Muscle layer of colon (tissue), 2 donors: ENCODE measurements around the gene CPHXL.

ENCODE experiments used
- H3K27ac ChIP-seq: one replicate; pipeline ENCODE4 v1.7.0; 2013; ENCODE audit warnings: low read depth, mild to moderate bottlenecking, low read length, moderate library complexity
- H3K27me3 ChIP-seq, 2 donors: one replicate each; pipeline ENCODE4 v1.7.0; 2013; ENCODE audit warnings: low read length in 2 of 2, mild to moderate bottlenecking in 2 of 2; ENCODE audit not compliant: insufficient read depth in 2 of 2, control insufficient read depth in 1 of 2
- H3K36me3 ChIP-seq: one replicate; pipeline ENCODE4 v1.7.0; 2013; ENCODE audit warnings: mild to moderate bottlenecking, low read length; ENCODE audit not compliant: insufficient read depth
- H3K4me1 ChIP-seq: one replicate; pipeline ENCODE4 v1.7.0; 2013; ENCODE audit warnings: mild to moderate bottlenecking, low read length; ENCODE audit not compliant: insufficient read depth
- H3K4me3 ChIP-seq, 2 donors: one replicate each; pipeline ENCODE4 v1.7.0; 2013; ENCODE audit warnings: low read length in 2 of 2, low read depth in 1 of 2, mild to moderate bottlenecking in 1 of 2, moderate library complexity in 1 of 2
- H3K9ac ChIP-seq: one replicate; pipeline ENCODE4 v1.7.0; 2013; ENCODE audit warnings: low read length
- H3K9me3 ChIP-seq: one replicate; pipeline ENCODE4 v1.7.0; 2013; ENCODE audit warnings: mild to moderate bottlenecking, low read length
- donor health status: abdominal sarcoma.
- donor health status: Adenocarcinoma of cecum.

CPHXL gene

GRCh38 chr16:75697571-75697970 is 28.7 kb downstream of the CPHXL start:
- H3K9me3 ChIP-seq: no peaks in the 10 kb centered on the region
- H3K4me1 ChIP-seq: no peaks in the 10 kb centered on the region
- H3K9ac ChIP-seq: no peak overlapping the region
- H3K27ac ChIP-seq: no peak overlapping the region
- H3K27me3 ChIP-seq: no peaks in the 10 kb centered on the region
- no peaks in the 10 kb centered on the region for H3K36me3 ChIP-seq
- no peak overlapping the region for H3K4me3 ChIP-seq

DNA sequence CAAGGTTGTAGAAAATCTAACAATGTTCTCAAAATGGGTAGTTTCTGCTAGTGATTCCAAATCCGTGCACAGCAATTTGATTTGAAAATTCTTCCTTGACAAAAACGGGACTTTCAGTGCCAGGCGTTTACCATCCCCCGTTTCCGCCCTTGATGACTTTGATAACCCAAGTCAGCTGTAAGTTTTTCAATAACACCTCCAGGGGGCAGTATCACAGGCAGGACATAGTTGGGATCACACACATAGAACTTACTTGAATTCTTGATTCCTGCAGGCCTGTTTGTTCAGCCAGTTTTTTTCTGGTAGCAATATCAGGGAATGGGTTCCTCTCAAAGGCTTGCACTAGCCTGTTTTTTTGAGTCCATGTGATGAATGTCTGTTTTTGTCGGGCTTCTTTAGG is 30.6 kb downstream of the CPHXL start:
- H3K4me1 ChIP-seq: no peaks in the 10 kb centered on the region
- H3K9ac ChIP-seq: no peak overlapping the region
- no peaks in the 10 kb centered on the region for H3K9me3 ChIP-seq

DNA sequence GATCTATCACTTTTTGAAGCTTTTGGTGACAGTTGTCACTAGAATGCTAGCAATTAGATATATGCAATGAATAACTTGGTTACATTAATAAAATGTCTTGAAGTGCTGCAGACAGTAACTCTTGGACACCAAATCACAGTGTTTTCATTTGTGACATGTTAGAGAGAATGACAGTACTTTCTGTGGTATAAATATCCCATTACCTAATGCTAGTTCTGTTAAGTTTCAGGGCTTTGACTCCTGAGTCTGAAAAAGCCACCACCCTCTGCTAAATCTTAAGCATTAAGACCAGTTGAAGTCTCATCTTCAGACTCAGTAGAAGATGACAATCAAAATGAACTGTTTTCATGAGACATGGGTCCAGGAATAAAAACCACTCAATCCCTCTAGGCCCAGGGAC is 38.9 kb downstream of the CPHXL start:
- Histone ChIP-seq H3K27me3 (no peaks in the 10 kb centered on the region), H3K4me3 (no peak overlapping the region), H3K9ac (no peak overlapping the region), H3K36me3 (no peaks in the 10 kb centered on the region), H3K27ac (no peak overlapping the region), H3K9me3 (no peaks in the 10 kb centered on the region), H3K4me1 (no peaks in the 10 kb centered on the region)

More for the DNA sequence above, 30.6 kb downstream of the CPHXL start:
- Histone ChIP-seq H3K27me3 (no peaks in the 10 kb centered on the region), H3K4me3 (no peak overlapping the region), H3K36me3 (no peaks in the 10 kb centered on the region), H3K27ac (no peak overlapping the region)

DNA sequence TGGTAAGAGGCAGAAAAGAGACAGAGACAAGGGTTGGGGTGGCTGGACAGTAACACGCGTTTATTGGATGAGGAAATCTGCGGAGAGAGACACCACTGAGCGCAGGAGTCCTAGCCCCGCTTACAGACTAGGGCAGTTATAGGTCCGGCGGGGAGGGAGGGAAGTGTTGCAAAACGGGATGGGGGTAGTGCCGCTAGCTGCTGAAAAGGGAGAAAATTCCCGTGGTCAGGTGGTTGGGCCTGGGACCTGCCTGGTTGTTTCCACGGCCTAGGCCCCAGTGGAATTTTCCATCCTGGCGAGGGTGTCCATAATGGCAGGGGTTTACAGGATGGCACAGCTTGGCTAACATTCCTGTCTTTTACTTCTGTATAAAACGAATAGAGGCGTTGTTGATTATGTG is 44.0 kb downstream of the CPHXL start:
- no peak overlapping the region for H3K4me3 ChIP-seq
- no peak overlapping the region for H3K27ac ChIP-seq
- H3K9ac ChIP-seq: no peak overlapping the region
- H3K27me3 ChIP-seq: no peaks in the 10 kb centered on the region
- H3K9me3 ChIP-seq: no peaks in the 10 kb centered on the region
- no peaks in the 10 kb centered on the region for H3K36me3 ChIP-seq
- H3K4me1 ChIP-seq: no peaks in the 10 kb centered on the region

GRCh38 chr16:75679366-75679765 is 46.9 kb downstream of the CPHXL start:
- H3K4me3 ChIP-seq: no peak overlapping the region
- no peaks in the 10 kb centered on the region for H3K36me3 ChIP-seq
- H3K4me1 ChIP-seq: no peaks in the 10 kb centered on the region
- no peaks in the 10 kb centered on the region for H3K9me3 ChIP-seq
- H3K27me3 ChIP-seq: no peaks in the 10 kb centered on the region
- no peak overlapping the region for H3K9ac ChIP-seq
- H3K27ac ChIP-seq: no peak overlapping the region

- H3K36me3 ChIP-seq: no peaks in the 10 kb centered on the region
- no peak within 1 kb of the TSS for H3K4me3 ChIP-seq
- no peak within 1 kb of the TSS for H3K9ac ChIP-seq
- no peaks in the 10 kb centered on the region for H3K9me3 ChIP-seq
- no peaks in the 10 kb centered on the region for H3K27me3 ChIP-seq
- H3K4me1 ChIP-seq: no peaks in the 10 kb centered on the region
- H3K27ac ChIP-seq: no peak within 1 kb of the TSS
Observed at GRCh38 chr16:75676909-75677308, 49.4 kb downstream of the CPHXL start, which contains the start of gene CPHXL2. CPHXL2 (minus strand) TSS chr16:75677009; CDS start chr16:75676999, 10 bp downstream.

DNA sequence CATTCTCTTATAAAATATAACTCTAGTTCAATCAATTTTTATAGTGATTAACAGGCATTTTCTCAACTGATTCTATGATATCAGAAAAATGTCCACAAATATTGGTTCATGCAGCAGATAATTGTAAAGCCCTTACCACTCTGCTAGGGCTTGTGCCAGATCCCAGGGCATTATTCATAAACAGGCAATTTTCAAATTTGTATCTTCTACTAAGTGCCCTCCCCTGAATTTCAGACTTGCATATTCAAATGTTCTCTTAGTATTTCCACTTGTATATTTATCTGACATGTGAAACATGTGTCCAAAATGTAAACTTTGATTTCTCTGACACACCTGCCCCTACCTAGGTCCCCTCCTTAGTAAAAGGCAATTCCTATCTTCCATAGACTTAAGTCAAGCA is 58.8 kb downstream of the CPHXL start:
- H3K9ac ChIP-seq: no peak overlapping the region
- no peak overlapping the region for H3K4me3 ChIP-seq
- no peaks in the 10 kb centered on the region for H3K4me1 ChIP-seq
- no peak overlapping the region for H3K27ac ChIP-seq
- H3K9me3 ChIP-seq: no peaks in the 10 kb centered on the region
- H3K36me3 ChIP-seq: no peaks in the 10 kb centered on the region
- H3K27me3 ChIP-seq: no peaks in the 10 kb centered on the region
